Cardiac septum (tissue), 1 donor: ENCODE data around the gene MEF2D. TPM values are rescaled to one million over a fixed set of nuclear protein-coding genes. Genes with fewer than 3 reads are reported as not detected.

Source experiments
- DNase-seq: peaks from one replicate; pipeline ENCODE4 v3.0.0-alpha.2; 2020; ENCODE audit warnings: low spot score
- intact Hi-C: fragments of 100-400 bp; cut with DNase I; formaldehyde crosslinking; loops from one replicate; pipeline ENCODE4 v1.14.0; 2022
- total RNA-seq: library from RNA; stranded (reverse); fragmentation: NEBNext Ultra II Directional; extraction: Animal tissue kit (Norgen Biotek cat#: 25700); gene quantifications from one replicate; pipeline ENCODE4 v1.2.1, GENCODE V29; 2021
- donor health status: DM: no; HTN: no; CAD: no.

The MEF2D gene
- total RNA-seq, 1 donor from 2014 or later = 93.1 TPM

- intact Hi-C loops = no loop called here
- no peak for DNase-seq
Measured at GRCh38 chr1:156492013-156492590, 8.5 kb downstream of the MEF2D start.

DNA sequence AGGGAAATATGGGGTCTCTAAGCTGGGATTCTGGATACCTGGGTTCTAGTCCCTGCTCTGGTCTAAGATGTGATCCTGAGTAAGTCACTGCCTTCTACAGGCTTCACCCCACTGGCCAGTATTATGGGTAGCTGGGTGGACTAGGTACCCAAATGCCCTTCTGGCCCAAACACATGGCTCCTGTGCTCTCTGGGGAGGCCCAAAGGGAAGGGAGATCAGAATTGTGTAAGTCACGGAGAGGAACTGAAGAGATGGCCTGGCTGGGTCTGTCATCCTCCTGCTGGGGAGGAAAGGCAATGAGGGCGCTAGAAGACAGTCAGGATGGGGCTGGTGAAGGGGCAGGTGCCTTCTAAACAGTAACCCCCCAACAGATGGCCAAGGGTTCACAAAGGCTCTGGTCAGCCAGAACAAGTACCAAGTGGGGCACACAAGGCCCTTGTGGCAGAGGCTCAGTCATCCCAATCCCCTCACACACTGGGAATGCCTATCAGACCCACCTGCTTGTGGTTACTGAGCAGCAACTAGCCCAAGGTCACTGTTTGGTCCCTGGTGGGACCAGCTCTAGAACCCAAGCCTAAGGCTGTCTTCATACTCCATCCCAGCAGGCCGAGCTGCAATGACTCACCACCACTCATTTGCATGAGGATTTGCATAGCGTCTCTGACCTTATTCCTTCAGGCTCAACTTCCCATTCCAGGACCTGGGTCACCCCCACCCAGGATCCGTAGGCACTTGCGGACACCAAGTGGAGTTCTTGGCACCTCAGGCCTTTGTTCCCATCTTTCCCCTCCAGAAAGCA, 9.2 kb downstream of the MEF2D start:
- no peak for DNase-seq
- intact Hi-C loops = no loop called here

GRCh38 chr1:156490401-156491032, 10.1 kb downstream of the MEF2D start:
- intact Hi-C loops = no loop called here
- DNase-seq = peak; percentile 84

DNA sequence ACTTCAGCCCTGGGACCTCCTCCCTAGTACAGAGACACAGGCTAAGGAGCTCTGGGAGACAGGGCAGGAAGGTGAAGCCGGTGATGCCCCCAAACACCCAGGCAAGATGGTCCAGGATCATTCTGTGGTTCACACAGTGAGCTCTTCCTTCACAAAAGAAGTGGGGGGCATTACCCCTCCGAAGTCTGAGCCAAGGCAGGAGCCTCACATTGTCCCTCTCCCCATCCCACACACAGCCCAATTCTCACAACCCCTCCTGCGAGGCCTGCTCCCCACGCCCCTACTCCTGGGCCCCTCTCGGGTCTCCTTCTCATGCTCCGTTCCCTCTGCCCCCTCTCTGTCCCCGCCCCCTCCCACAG, 10.7 kb downstream of the MEF2D start:
- intact Hi-C loops = no loop called here
- DNase-seq = no peak

- intact Hi-C loops = no loop called here
- peak; percentile 84 for DNase-seq
Measured at GRCh38 chr1:156489166-156489934, 11.2 kb downstream of the MEF2D start.

DNA sequence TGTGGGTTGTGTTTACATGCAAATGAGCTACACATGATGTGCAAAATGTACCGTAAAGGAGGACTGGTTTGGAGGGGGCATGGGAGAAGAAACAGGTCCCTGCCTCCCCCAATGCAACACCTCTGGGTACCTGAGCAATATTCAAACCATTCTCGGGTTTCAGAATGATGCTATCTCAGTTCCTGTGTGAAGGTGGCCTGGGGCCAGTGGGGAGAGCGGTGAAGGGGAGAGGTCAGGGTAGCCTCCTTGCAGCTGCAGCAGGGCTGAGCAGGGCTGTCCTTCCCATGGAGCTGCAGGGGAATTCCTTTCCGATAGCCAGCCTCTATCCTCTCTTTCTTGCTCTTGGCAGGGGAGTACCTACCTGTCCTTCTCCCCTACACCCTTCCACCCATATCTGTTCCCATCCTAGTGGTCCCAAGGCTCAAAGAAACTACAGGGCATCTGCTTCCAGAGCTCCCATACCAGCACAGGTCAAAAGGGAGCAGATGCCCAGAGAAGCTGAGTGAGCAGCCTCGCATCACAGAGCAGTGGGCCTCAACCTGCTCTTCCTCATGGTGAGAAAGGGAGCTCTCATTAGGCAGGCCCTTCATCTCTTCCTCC, 11.9 kb downstream of the MEF2D start:
- no peak for DNase-seq
- intact Hi-C loops = no loop called here

- no peak for DNase-seq
- intact Hi-C loops = no loop called here
Measured at GRCh38 chr1:156487862-156488261, 12.7 kb downstream of the MEF2D start.

GRCh38 chr1:156486421-156487344, 13.9 kb downstream of the MEF2D start:
- no peak for DNase-seq
- intact Hi-C loops = no loop called here

DNA sequence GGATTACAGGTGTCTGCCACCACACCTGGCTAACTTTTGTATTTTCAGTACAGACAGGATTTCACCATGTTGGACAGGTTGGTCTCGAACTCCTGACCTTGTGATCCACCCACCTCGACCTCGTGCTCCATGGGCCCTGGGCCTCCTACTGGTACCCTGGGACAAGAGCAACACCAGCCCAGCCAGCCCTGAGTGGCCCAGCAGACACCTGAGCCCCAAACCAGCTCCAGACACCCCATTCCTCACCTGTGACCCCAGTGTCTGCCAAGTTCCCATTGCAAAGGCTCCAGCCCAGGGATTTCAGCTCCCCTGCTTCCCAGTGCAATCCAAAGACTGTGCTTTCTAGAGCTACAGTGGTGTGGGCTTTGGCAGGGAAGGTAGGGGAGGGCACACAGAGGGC, 14.6 kb downstream of the MEF2D start:
- no peak for DNase-seq
- intact Hi-C loops = no loop called here

- no peak for DNase-seq
- intact Hi-C loops = no loop called here
Measured at GRCh38 chr1:156484480-156485058, 16.0 kb downstream of the MEF2D start.

DNA sequence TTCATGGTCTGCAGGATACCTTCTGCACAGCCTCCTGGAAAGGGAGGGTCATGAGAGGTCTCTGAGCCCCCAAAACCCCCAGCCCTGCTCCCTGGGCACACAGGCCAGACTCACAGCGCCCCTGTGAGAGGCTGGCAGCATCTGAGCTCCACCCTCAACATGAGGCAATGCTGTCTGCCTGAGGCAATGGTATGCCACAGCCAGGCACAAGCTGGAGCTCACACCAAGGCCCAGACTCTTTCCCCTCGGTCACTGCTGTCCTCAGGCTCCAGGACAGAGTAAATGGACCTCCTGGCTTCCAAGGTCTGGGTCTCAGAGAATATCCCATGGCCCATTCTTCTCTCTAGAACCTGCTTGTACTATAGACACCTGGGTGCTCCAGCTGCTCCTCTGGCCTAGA, 17.2 kb downstream of the MEF2D start:
- intact Hi-C loops = no loop called here
- DNase-seq = no peak

GRCh38 chr1:156482276-156482675, 18.3 kb downstream of the MEF2D start:
- DNase-seq = no peak
- intact Hi-C loops = no loop called here

DNA sequence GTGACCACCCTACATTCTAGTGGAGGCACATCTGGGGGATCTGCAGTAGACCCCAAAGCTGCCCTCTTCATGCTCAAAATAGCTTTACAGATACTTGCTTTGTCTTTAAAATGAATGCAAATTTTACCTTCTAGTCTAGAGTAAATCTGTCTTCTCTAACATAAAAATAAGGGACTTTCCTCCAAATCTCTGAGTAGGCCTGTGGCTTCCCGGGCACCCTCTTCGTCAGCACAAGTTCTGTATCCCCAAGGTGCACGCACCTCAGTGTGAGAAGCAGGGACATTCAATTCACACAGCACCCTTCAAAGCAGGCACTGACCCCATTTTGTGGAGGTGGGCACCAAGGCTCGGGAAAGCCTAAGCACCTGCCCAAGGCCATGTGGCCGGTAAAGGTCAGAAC, 19.0 kb downstream of the MEF2D start:
- intact Hi-C loops = no loop called here
- no peak for DNase-seq

GRCh38 chr1:156480411-156481192, 20.0 kb downstream of the MEF2D start:
- peak; percentile 85 for DNase-seq
- intact Hi-C loops = no loop called here

DNA sequence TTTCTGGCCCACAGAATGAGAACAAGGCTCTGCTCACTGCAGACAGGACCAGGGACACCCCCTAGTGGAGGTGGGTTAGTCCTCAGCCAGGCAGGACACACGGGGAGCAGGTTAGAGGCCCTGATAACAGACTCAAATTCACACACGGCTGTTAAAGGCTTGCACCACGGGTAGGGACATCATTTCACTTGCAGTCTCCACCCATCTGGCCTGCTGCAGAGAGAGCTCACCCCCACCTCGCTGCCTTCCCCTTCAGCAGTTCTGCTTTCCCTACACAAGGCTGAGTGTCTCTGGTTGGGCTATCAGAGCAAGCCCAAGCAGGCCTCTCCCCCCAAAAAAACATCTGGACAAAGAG, 20.6 kb downstream of the MEF2D start:
- DNase-seq = no peak
- intact Hi-C loops = no loop called here

DNA sequence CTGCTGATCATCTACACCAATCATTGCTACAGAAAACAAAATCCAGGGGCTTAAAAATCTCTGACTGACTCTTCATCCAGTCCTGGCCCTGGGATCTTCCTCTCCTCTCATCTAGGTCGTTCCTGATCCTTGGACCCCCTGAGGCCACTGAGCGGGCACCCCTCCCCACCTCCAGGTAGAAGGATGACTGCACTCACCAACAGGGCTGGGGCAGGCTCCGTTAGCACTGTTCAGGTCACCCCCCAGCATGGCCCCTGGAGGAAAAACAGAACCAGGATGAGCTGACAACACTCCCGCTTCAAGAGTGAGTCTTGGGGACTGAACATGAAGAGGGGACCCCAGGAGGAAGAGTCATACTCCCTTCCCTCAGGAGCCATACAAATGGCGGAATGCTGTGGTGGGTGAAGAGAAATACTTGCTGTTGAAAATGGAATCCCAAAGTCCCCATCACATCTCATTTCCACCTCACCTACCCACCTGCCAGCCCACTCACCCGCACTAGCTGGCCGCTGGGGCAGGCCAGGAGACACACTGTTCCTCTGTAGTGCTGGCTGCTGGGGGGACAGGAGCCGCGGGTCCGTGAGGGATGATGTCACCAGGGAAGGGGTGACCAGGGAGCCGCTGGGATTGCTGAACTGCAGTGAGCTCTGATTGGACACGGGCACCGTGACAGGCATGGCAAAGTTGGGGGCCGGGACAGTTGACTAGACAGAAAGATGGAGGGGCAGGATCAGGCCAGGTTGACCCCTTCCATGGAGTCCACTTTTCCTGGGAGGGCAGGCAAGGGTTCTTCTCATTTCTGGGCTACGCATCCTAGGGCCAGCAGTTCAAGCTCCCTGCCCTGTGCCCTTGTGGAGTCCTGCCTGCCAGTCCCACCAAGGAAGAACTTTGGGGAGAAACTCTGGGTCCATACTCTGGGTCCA, 21.2 kb downstream of the MEF2D start:
- intact Hi-C loops = no loop called here
- no peak for DNase-seq

DNA sequence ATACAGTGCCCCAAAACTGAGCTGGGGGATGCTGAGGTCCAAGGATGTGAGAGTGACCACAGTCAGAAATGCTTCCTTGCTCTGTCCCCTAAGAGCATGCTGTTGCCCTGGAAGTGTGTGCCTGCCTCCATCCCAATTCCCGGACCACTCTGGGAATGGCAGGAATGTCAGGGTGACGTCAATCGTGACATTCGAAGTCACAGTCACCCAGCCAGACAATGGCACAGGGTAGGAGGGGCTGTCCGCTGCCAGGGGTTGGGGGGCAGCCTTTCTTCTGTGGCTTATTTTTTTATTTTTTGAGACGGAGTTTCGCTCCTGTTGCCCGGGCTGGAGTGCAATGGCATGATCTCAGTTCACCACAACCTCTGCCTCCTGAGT, 22.3 kb downstream of the MEF2D start:
- intact Hi-C loops = no loop called here
- DNase-seq = no peak
